ENCODE data around the gene GRIN3A.
"Not testable (repeated sequence)": the region's sequence is repeated elsewhere in the genome, so short reads cannot be mapped to it uniquely, and the experiment has no call there.

GRIN3A gene

DNA sequence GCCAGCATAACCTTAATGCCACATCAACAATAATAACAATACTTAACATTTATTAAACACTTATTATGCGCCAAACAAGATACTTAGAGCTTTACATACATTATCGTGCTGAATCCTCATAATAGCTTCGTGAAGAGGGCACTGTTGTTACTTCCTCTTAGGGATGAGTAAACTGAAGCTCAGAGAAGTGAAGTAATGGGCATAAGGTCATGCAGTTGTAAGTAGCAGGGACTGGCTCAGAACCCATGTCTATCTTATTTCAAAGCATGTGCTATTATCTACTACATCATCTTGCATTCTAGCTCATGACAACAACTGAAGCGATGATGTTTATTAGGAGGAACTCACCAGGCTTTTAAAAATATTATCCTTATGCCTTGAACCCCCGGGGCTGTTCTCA is 108.8 kb downstream of the GRIN3A start:
- no peak for DNase-seq

DNA sequence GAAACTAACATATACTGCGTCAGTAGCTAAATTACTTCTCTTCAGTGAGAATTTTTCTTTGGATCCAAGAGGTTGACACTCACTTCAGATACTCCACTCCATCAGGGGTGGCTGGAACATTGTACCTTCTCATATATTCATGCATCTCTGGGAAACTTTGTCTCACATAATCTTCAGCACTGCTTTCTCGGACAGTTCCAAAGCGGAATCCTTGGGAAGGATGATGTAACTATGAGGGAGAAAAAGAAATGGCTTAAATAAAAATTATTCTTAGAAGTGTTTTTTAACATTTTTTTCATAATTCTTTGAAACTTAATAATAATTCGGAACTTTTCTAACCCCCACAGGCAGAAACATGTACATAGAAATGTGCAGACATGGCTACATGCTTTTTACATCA is 110.3 kb downstream of the GRIN3A start:
- no peak for DNase-seq

DNA sequence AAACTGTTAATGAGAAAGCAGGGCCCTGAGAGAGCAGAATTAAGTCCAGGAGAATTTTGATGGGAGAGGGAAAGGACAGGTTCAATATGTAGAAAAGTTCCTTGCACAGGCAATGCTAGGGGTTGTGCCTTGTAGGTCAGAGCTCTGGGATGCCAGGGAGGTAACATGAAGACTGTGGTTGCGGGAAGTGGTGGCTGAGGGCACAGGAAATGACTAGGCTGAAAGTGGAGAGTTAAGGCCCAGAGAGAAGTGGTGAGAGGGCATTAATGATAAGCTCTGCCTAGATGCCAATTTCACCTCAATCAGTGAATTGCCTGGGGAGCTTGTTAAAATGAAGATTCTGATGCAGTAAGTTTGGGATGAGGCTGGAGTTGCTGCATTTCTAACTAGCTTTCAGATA is 112.2 kb downstream of the GRIN3A start:
- no peak for DNase-seq

DNA sequence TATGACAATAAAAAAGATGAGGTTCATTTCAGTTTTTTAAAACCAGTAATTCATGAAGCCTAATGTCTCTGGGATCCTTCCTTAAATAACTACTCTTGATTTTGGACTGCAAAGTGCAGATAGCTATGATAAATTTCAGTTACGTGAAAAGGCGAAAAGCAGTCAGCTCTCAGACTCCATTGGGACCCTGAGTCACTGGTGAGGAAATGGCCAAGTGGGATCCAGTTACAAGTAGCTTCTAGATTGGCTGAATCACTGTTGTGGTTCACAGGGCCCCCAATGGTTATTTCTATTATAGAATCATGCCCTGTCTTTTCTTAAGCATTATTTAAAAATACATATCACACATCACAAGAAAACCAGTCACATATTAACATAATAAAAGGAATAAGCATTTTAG is 112.6 kb downstream of the GRIN3A start:
- no peak for DNase-seq

DNA sequence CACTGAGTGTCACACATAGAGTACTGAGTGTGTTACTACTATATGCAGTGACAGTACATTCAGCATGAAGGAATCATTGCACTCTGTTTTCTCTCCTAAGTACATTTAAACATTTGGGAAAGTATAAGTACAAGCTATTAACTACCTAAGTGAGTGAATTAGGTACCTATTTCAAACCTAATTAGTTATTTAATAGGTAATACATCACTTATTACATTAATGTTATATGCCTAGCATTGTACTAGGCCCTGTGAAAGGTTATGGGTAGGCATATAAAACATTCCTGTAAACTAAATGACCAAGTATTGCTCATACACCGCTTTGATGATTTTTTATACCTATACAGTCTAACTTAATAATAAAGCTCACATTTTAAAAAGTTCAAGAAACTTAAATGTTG is 118.0 kb downstream of the GRIN3A start:
- no peak for DNase-seq

- no peak for DNase-seq
These were observed 119.7 kb downstream of the GRIN3A start for GRCh38 chr9:101618698-101619097.

DNA sequence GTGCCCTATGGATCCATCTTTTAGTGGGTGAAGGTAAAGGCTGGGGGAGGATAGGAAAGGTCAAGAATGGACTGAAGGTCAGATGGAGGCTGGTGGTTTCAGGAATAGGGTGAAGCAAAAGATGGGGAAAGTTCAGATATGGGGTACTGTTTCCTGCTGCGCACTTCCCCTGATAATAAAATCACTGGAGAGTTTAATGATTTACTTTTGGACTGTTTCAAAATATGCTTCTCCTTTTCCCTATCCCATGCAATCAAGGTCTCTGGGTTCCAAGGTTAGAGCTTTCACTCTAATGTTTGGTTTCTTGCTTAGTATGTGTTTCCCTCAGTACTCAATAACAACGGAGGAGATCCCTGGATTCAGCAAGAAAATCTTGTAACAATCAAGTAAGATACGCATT is 132.9 kb downstream of the GRIN3A start:
- DNase-seq, result no peak

DNA sequence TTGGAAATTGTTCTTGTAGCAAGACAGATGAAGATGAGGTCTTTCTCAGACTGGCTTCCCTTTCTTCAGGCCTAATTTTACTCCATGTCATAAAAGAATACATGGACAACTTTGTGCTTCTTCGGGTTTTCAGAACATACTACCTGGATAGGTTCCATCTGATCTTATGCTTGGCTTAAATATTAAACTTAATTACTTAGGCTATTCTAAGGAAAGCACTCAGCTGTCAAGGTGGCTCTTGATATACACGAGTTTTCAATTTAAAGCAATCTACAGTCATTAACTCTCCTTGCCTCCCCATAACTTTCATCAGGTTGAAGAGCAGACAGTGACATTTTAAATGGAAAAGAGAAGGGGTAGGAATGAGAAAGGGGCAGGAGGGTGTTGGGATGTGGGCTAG is 134.2 kb downstream of the GRIN3A start:
- DNase-seq, result no peak

GRCh38 chr9:101601904-101602765 is 136.3 kb downstream of the GRIN3A start:
- no peak for DNase-seq

GRCh38 chr9:101594796-101595195 is 143.7 kb downstream of the GRIN3A start, which contains the start of gene PPP3R2:
TSS of gene PPP3R2 (minus strand) at chr9:101594969. CDS start at chr9:101594921, 48 bp downstream.
- no peak for DNase-seq

DNA sequence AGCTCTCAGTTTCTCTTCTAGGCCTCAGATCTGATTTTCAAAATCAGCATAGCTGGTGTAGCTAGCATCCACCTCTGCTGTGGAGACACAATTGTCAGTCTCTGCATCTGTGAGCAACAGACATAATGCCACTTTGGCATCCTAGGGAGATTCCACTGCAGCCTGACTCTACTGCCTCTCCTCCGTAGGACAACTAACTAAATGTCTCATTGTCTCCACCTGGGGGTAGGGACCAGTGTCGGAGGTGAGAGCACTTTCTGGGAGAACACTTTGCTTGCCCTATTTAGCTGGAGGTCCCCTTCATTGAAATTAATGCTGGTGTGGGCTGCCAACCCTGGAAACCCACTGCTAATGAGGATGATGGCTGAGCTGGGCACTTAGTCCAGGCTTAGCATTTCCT is 145.1 kb downstream of the GRIN3A start:
- no peak for DNase-seq

GRCh38 chr9:101592788-101593187 is 145.7 kb downstream of the GRIN3A start:
- DNase-seq, result no peak

DNA sequence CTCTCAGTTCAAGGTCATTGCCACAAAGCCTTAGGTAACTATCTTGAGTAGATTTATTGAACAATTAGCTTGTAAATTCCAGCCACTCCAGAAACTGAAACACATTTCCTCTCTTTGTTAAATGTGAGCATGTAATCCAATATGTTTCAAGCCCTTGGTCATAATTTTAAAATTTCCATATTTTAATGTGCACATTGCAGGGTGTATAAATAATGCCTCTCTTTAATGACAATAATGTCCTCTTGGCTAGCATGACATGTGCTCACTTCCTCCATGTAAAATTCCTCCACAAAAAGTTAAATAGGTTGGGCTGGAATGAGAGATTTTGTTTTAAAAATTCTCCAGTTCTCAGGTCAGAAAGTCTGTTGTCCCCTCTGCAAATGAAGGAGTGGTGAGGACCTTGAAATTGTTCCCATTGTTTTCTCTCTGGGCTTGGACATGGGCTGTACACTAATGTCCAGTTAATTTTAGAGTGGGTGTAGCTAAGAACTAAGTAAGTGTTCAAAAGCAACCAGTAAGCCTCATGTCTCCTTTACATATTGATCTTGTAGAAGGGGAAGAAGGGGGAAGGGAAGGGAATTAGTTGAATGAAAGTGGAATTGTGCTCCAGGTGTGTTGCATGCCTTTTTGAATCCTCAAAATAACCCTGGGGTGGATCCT is 146.5 kb downstream of the GRIN3A start:
- no peak for DNase-seq

GRCh38 chr9:101590901-101591300 is 147.5 kb downstream of the GRIN3A start:
- DNase-seq, result no peak

DNA sequence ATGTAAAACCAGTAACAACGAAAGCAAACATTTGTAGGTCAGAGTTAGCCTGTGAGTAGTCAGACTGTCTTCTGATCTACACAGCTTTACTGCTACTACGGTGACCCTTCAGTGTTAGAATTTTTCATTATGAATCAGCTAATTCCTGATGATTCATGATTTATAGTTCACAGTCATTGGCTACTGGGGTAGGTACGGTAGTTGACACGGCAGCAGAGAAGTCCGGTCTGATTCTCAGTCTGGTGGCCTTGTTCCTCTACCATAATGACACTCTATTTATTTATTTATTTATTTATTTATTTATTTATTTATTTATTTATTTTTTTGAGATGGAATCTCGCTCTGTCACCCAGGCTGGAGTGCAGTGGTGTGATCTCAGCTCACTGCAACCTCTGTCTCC is 148.4 kb downstream of the GRIN3A start:
- not testable (repeated sequence) for DNase-seq

DNA sequence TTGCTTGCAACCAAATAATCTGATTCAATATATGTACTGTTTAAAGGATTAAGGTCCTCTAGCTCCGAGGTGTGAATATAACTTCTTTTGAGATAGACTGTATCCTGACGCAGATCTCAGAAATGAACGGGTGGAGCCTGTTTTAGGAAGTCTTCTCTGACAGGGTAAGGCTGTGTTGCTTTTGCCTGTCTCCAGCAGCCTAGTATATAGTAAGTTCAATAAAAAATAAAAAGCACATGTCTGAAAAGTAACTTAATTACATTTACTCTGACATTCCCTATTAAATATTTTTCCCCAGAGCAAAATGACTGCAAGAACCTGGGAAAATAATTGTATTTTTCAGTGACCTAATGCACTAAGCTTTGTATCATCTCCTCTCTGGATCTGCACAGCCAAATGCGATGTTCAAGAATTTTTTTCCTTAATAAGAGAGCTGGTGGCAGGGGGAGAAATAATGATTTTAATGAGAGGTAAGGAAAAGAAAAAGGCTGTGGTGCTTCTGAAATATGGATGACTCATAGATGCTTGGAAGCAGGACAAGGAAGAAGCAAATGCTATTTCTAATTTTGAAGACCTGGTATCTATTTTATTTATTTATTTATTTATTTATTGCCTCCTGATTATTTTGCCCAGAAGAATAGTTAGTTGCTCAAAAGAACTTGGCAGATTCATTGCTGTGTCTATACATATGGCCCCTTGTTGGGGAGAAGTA is 151.0 kb downstream of the GRIN3A start:
- no peak for DNase-seq

- no peak for DNase-seq
These were observed 151.8 kb downstream of the GRIN3A start for GRCh38 chr9:101586651-101587050.

DNA sequence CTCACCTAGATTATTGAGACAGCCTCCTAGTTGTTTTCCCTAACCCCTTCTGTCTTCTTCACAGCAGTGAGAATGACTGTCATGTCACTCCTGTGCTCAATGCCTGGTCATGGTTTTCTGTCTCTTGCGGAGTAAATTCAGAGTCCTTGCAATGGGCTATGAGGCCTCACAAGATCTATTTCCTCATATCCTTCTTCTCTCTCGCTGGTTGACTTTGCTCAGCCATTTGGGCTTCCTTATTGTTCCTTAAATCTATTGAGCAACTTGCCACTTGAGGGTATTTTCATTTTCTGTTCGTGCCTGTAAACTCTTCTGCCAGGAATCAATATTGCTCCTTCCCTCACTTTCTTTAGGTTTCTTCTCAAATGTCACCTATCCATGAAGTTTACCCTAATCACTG is 152.7 kb downstream of the GRIN3A start:
- no peak for DNase-seq

DNA sequence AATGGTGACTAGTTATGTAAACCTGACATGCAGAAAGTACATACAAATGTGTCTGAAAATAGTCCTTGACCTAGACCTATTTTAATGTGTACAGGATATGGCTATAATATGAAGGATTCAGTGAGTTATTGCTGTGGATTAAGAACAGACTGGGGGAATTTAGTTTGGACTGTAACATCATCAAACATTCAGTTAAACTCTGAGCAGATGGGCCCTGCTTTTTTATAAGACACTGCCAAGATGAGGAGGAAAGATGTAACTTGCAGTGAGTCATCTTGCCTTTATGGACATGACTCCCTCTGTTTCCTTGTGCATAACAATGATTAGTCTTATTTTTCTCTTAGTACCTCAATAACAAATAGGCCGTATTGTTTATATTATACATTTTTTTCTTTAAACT is 155.9 kb downstream of the GRIN3A start:
- DNase-seq, result no peak

DNA sequence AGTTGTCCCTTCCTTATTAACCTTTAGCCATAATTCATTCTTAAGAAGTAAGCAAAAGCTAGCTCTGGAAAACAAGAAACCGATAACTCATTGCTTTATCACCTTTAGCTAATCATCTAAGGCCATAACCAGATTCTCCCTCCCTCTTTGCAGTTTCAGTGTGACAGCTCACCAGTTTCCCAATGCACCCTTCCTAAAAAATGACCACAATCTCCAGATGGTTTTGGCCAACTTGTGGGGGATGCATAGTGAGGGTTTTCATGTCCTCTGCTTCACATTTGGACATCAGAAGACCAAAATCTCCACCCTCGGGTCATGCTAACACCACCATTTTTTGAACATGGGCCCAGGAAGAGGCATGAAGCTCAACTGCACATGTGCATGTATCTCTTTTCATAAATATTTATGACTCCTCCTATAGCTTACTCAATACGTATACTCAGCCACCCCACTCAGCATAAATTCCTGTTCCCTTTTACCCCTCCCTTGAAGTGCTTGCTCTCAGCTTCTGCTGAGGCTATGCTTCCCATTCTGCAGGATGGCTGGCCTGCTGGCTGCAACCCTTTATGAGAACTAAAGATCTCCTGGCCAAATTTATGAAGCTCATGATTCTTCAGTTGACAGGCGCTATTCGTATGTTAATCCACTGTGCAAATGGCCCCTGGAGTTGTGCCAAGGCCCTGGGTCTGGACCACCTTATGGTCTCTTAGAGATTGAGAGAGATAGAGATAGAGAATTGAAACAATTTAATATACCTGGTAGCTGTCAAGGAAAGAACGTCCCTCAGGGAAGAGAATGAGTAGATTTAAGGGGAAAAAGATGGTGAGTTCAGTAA is 158.5 kb downstream of the GRIN3A start:
- DNase-seq, result no peak

DNA sequence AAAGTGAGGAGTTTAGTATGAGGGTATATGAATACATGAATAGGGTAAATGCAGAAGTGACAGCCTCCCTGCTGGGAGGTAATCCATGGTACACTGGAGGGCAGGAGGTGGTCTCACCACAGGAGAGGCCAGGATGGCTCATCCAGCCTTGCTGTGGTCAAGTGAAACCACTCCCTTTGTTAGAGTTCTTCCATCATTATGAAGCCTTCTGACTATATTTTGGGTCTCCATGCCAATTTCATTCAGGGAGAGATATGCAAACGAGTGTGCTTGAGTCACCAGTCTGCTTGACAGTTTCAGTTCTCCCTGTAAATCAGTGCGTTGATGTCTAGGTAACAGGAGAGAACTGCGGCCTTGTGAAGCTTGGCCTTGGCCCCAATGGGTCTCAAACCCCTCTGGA is 160.1 kb downstream of the GRIN3A start:
- DNase-seq, result no peak

DNA sequence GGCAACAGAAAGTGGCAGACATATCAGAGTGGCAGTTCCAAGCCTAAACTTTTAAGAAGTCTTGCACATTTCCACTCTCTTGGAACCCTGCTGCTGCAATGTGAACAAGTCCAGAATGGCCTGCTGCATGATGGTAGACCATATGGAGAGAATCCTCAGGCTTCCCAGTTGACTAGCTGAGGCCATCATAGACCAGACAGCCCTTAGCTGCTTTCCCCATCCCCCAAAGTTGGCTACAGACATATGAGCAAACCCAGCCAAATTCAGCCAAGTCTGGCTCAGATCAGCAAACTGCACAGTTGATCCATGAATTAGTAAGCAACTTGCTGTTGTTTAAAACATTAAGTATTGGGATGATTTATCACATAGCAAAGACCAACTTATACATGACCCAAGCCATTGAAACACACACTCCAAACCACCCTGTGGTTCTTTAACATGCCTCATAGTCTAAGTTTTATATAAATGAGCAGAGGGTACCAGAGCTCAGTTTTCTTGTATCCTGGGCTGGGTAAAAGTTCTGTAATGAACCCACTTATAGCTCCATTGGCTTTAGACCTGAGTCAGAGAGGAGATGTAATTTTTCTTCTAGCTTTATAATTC is 163.6 kb downstream of the GRIN3A start:
- no peak for DNase-seq
